Upper lobe of right lung (tissue), 1 donor: ENCODE data around the gene ZSCAN25. TPM values are rescaled to one million over a fixed set of nuclear protein-coding genes. Genes with fewer than 3 reads are reported as not detected.
A peak's percentile ranks its signal among the peaks of the same experiment; 100 is the strongest.
"Not testable (repeated sequence)": the region's sequence is repeated elsewhere in the genome, so short reads cannot be mapped to it uniquely, and the experiment has no call there.

Experiments used
- ATAC-seq: fragments of 200-7000 bp; cut with Tn5 transposase; one replicate; pipeline ENCODE4 v1.9.1; 2020; ENCODE audit warnings: mild to moderate bottlenecking, moderate library complexity
- DNase-seq: peaks from one replicate; pipeline ENCODE4 v3.0.0-alpha.2; 2020
- H3K27ac ChIP-seq: fragments of 200-600 bp; one replicate; pipeline ENCODE4 v1.8.0; 2022
- H3K27me3 ChIP-seq: fragments of 200-600 bp; one replicate; pipeline ENCODE4 v1.8.0; 2022; ENCODE audit warnings: mild to moderate bottlenecking
- H3K36me3 ChIP-seq: fragments of 200-600 bp; one replicate; pipeline ENCODE4 v1.8.0; 2022
- H3K4me1 ChIP-seq: fragments of 200-600 bp; one replicate; pipeline ENCODE4 v1.8.0; 2022
- H3K4me3 ChIP-seq: fragments of 200-600 bp; one replicate; pipeline ENCODE4 v1.8.0; 2022; ENCODE audit warnings: mild to moderate bottlenecking
- H3K9me3 ChIP-seq: fragments of 200-600 bp; one replicate; pipeline ENCODE4 v1.8.0; 2022
- intact Hi-C: fragments of 100-400 bp; cut with DNase I; formaldehyde crosslinking; loops from one replicate; pipeline ENCODE4 v1.11.0; 2022
- long read RNA-seq: library from polyadenylated mRNA; unstranded; transcript quantifications from one replicate; pipeline ENCODE4 v2.0.0, GENCODE V29; 2021
- total RNA-seq: library from RNA; stranded (reverse); fragmentation: NEBNext Ultra II Directional; extraction: Animal tissue kit (Norgen Biotek cat#: 25700); gene quantifications from one replicate; pipeline ENCODE4 v1.2.1, GENCODE V29; 2021
- TF ChIP-seq, protein P1 (sequence below): fragments of 200-600 bp; IDR thresholded peaks from one replicate; pipeline ENCODE4 v1.8.0; 2022; ENCODE audit warnings: antibody characterized with exemption
- donor health status: DM: no; HTN: yes; CAD: no; lungs with severe emphysema.

Gene ZSCAN25
- total RNA-seq = 18.3 TPM
- long read RNA-seq, full-length matches to known transcripts = 2 of 11 reads
- long read RNA-seq, partial matches to known transcripts = 0 of 11 reads
- long read RNA-seq, other reads (novel, unspliced or antisense) = 9 of 11 reads

DNA sequence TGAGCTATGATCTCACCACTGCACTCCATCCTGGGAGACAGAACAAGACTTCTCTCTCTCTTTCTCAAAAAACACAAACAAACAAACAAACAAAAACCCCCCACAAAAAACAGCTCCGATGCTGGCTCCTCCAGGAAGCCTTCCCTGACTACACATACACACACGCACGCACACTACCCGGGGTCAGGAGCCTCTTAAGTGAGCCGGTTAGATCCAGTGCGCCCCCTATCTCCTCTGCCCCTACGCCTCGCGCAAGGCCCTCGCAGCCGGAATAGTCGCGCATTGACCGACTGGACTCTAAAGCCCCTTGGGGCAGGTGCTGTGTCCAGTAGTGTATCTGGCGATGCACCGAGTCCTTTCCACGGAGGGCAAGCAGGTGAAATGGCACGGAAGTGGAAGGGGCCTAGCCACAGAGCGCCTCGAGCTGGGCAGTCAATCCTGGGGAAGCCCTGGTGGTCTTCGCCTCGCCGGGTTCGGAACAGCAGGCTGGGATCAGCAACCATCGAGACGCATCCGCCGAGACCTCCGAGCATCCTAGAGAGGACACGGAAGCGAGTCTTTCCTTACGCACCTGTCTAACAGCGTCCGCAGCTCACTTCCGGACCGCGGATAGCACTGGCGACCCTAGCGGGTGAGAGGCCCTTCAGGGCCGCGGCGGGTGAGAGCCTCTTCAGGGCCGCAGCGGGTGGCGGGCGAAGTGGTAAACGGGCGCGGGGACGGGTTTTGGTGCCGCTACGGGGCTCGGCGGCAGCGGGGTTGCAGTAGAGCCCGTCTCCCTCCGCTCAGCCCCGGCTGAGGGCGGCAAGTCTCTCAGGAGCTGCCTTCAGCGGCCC, at the start of gene ZSCAN25:
ZSCAN25 (plus strand) TSS at position 588 of the 833 bp plus-strand sequence. CDS start 2,661 bp downstream, outside the sequence.
- H3K36me3 ChIP-seq = peaks cover 32% of the 10 kb centered on the region
- intact Hi-C loops = no loop called here
- H3K9me3 ChIP-seq = no peaks in the 10 kb centered on the region
- TF ChIP-seq, protein P1, sequence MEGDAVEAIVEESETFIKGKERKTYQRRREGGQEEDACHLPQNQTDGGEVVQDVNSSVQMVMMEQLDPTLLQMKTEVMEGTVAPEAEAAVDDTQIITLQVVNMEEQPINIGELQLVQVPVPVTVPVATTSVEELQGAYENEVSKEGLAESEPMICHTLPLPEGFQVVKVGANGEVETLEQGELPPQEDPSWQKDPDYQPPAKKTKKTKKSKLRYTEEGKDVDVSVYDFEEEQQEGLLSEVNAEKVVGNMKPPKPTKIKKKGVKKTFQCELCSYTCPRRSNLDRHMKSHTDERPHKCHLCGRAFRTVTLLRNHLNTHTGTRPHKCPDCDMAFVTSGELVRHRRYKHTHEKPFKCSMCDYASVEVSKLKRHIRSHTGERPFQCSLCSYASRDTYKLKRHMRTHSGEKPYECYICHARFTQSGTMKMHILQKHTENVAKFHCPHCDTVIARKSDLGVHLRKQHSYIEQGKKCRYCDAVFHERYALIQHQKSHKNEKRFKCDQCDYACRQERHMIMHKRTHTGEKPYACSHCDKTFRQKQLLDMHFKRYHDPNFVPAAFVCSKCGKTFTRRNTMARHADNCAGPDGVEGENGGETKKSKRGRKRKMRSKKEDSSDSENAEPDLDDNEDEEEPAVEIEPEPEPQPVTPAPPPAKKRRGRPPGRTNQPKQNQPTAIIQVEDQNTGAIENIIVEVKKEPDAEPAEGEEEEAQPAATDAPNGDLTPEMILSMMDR = peak; percentile 41
- H3K4me1 ChIP-seq = peaks cover 12% of the 10 kb centered on the region
- DNase-seq = peak; percentile 94
- H3K4me3 ChIP-seq = peak within 1 kb of the TSS; percentile 86
- H3K27me3 ChIP-seq = no peaks in the 10 kb centered on the region
- ATAC-seq = peak; percentile 99
- peak within 1 kb of the TSS; percentile 87 for H3K27ac ChIP-seq

- H3K27ac ChIP-seq, DNase-seq, intact Hi-C loops, ATAC-seq, H3K4me3 ChIP-seq, H3K27me3 ChIP-seq, H3K9me3 ChIP-seq, H3K4me1 ChIP-seq: not testable (repeated sequence)
- H3K36me3 ChIP-seq = peaks cover 88% of the 10 kb centered on the region
Observed at GRCh38 chr7:99568770-99569169, 48.0 kb upstream of the ZSCAN25 start.

GRCh38 chr7:99571768-99572167, 45.0 kb upstream of the ZSCAN25 start:
- no peaks in the 10 kb centered on the region for H3K4me1 ChIP-seq
- H3K4me3 ChIP-seq = no peak overlapping the region
- peaks cover 63% of the 10 kb centered on the region for H3K36me3 ChIP-seq
- intact Hi-C loops = no loop called here
- no peak for DNase-seq
- peak overlapping the region; percentile 27 for H3K27ac ChIP-seq
- H3K27me3 ChIP-seq = no peaks in the 10 kb centered on the region
- H3K9me3 ChIP-seq = no peaks in the 10 kb centered on the region
- no peak for ATAC-seq
- TF ChIP-seq, protein P1 = no peak

DNA sequence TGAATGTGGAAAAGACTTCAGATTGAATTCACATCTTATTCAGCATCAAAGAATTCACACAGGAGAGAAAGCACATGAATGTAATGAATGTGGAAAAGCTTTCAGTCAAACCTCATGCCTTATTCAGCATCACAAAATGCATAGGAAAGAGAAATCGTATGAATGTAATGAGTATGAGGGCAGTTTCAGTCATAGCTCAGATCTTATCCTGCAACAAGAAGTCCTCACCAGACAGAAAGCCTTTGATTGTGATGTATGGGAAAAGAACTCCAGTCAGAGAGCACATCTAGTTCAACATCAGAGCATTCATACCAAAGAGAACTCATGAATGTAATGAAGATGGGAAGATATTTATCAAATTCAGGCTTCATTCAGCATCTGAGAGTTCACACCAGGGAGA, 43.5 kb upstream of the ZSCAN25 start:
- TF ChIP-seq, protein P1 = no peak
- DNase-seq = no peak
- peaks cover 55% of the 10 kb centered on the region for H3K36me3 ChIP-seq

DNA sequence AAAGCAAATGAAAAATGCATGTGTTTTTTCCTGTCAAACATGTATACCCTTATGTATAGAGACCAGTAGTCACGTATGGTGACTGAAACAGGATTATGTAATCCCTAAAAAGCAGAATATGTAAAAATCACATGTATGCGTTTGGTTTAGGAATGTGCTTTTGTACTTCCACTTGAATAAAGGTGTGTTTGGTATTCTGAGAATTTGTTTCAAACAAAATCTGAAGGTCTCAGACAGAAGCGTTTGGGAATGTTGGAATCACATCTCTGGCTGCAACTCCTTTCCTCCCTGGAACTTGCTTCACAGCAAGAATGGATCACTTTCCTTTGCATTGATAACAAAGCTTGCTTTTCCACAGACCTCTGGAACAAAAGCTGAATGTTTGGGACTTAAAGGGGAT, 40.5 kb upstream of the ZSCAN25 start:
- DNase-seq = no peak
- no peak for ATAC-seq
- Histone ChIP-seq H3K9me3 (no peaks in the 10 kb centered on the region), H3K27me3 (no peaks in the 10 kb centered on the region), H3K27ac (peak overlapping the region; percentile 30), H3K36me3 (peaks cover 29% of the 10 kb centered on the region), H3K4me3 (no peak overlapping the region), H3K4me1 (peaks cover 7% of the 10 kb centered on the region)
- TF ChIP-seq, protein P1 = no peak
- intact Hi-C loops = no loop called here

More for the DNA sequence above, 43.5 kb upstream of the ZSCAN25 start:
- Histone ChIP-seq H3K27ac (no peak overlapping the region), H3K4me3 (no peak overlapping the region), H3K4me1 (no peaks in the 10 kb centered on the region), H3K9me3 (no peaks in the 10 kb centered on the region), H3K27me3 (no peaks in the 10 kb centered on the region)
- intact Hi-C loops = no loop called here
- ATAC-seq = no peak

DNA sequence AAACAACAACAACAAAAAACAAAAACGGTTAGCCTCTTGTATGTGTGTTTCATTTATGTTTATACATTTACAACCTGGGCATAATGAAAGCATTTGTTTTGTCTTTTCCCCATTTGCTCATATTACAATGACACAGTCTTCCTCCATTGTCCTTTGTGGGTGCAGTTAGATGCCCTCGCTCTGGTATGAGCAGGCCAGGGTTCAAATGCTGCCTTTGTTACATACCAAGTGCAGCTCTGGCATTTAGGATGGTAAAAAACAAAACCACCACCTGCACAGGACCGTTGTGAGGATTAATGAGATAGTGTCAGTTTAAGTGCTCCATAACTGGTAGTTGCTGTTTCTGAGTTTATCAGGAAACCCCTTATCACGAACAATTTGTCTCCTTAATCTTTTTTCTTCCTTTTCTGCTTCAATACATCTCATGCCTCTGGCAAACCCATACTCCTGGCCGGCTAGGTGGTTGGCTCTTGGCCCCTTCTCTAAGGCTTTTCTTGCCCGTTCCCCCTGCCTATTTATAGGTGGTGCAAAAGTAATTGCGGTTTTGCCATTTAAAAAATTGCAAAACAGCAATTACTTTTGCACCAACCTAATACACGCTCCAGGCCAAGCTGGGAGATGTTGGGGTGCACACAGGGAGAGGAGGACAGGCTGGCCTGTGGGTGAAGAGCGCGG, 37.3 kb upstream of the ZSCAN25 start:
- TF ChIP-seq, protein P1 = no peak
- no peaks in the 10 kb centered on the region for H3K27me3 ChIP-seq
- H3K9me3 ChIP-seq = no peaks in the 10 kb centered on the region
- H3K4me1 ChIP-seq = peaks cover 7% of the 10 kb centered on the region
- peak overlapping the region; percentile 55 for H3K27ac ChIP-seq
- no peaks in the 10 kb centered on the region for H3K36me3 ChIP-seq
- intact Hi-C loops = no loop called here
- DNase-seq = no peak
- peak overlapping the region; percentile 61 for H3K4me3 ChIP-seq
- ATAC-seq = no peak
